Measurements from ENCODE around the gene LAMB2.

- TF ChIP-seq USF2 (IDR thresholded peaks at IDR 0.05; ENCODE audit: low read length), result no peak
- TF ChIP-seq ZNF274 (IDR thresholded peaks at IDR 0.05; ENCODE audit: borderline replicate concordance, extremely low read depth, low read length), result no peak
- TF ChIP-seq CTCF (IDR thresholded peaks at IDR 0.05; ENCODE audit: control extremely low read depth in 1 of 3, insufficient read depth in 1 of 3, low read depth in 1 of 3, low read length in 3 of 3), result no peak
- TF ChIP-seq KDM1A (IDR thresholded peaks at IDR 0.05; ENCODE audit: borderline replicate concordance, low read length), result no peak
- peak; percentile 32; the same call in 1 of the 2 replicates for TF ChIP-seq POLR2AphosphoS5 (IDR thresholded peaks at IDR 0.05; ENCODE audit: low read depth, low read length)
- TF ChIP-seq SAP30 (IDR thresholded peaks at IDR 0.05; ENCODE audit: insufficient read depth, insufficient replicate concordance, low read length), result no peak
- TF ChIP-seq CBX5 (IDR thresholded peaks at IDR 0.05; ENCODE audit: low read depth, low read length), result no peak
- no peak for TF ChIP-seq EP300 (IDR thresholded peaks at IDR 0.05; ENCODE audit: borderline replicate concordance in 1 of 2, low read depth in 2 of 2, low read length in 2 of 2)
- no peak for TF ChIP-seq EZH2 (IDR thresholded peaks at IDR 0.05; ENCODE audit: low read depth, low read length, severe bottlenecking)
- TF ChIP-seq RAD21 (IDR thresholded peaks at IDR 0.05 in 1 of 2, conservative IDR thresholded peaks at IDR 0.05 in 1 of 2; ENCODE audit: low read depth in 2 of 2, low read length in 2 of 2), result no peak
- no peak for TF ChIP-seq ATF2 (IDR thresholded peaks at IDR 0.05; ENCODE audit: low read length)
- TF ChIP-seq TAF1 (IDR thresholded peaks at IDR 0.05; ENCODE audit: low read depth, low read length), result no peak
- TF ChIP-seq SIN3A (conservative IDR thresholded peaks at IDR 0.05 in 1 of 2, IDR thresholded peaks at IDR 0.05 in 1 of 2; ENCODE audit: low read depth in 1 of 2, low read length in 2 of 2), result no peak
- TF ChIP-seq JUN (IDR thresholded peaks at IDR 0.05; ENCODE audit: low read depth, low read length), result no peak
Measured at GRCh38 chr3:49098910-49099630, 33.8 kb downstream of the LAMB2 start.
